Measurements from ENCODE around the gene ABHD14A.

Gene ABHD14A

GRCh38 chr3:51958603-51959521 is 16.0 kb upstream of the ABHD14A start:
- no peak for DNase-seq

DNA sequence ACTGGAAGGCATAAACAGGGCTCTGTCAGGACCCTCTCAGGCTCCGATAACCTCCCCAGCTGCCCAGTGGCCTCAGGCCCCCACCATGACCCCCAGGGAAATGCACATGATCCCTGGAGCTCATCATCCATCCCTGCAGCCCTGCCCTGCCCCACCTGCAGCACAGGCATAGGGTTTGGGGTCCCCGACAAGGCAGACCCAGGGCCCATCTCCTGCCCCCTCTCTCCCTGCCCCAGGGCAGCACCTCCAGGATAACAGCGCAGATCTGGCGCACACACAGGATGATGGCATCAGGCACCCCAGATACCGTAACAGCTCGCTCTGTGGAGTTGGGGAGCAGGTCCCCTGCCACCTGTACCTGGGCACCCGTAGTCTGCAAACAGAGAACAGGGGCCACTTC is 15.2 kb upstream of the ABHD14A start:
- DNase-seq: no peak

- DNase-seq: no peak
Observed at GRCh38 chr3:51960386-51960785, 14.5 kb upstream of the ABHD14A start.

- no peak for DNase-seq
Observed at GRCh38 chr3:51961011-51961410, 13.9 kb upstream of the ABHD14A start.

DNA sequence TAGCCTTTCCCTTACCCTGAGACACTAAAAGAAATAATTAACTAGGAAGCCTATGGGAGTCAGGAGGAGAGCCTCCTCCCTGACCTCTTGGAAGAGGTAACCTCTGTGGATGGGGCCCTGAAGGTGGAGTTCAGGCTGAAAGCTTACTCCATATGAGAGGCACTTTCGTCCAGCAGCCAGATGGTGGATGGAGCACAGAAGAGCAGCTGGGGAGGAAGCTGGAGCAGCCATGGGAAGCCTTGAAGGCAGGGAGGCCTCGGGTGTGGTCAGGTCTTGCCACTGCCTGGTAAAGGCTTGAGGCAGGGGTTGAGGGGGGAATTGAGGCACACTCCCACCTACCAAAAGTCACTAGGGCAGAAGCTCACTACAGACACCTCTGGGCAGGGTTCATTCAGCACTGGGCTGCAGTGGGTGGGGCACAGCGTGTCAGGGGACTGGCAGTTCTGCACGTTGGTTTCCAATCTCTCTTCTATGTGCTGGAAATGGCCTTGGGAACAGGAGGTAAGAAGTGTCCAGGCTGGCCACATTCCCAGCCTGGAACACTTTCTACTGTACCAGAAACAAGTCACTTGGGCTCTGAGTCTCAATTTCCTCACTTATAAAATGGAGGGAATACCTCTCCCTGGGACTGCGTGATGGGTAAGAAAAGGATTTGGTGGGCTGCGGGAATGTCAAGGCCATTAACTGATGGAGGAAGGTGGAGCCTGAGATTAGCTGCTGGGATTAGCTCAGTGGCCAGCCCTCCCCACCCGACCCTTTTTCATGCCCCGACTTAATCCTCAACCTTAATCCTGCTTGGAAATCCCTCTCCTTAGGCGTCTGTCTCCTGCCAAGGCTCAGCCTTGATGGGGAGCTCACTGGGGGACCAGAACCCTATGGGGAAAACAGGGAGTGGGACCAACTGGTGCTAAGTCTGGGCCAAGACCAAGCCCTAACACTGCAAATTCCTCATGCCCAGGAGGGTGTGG is 13.0 kb upstream of the ABHD14A start:
- DNase-seq: no peak

GRCh38 chr3:51962854-51963530 is 11.9 kb upstream of the ABHD14A start:
- DNase-seq: no peak

- DNase-seq: no peak
Observed at GRCh38 chr3:51963951-51964451, 10.9 kb upstream of the ABHD14A start.

GRCh38 chr3:51964521-51964920 is 10.3 kb upstream of the ABHD14A start:
- DNase-seq: no peak

DNA sequence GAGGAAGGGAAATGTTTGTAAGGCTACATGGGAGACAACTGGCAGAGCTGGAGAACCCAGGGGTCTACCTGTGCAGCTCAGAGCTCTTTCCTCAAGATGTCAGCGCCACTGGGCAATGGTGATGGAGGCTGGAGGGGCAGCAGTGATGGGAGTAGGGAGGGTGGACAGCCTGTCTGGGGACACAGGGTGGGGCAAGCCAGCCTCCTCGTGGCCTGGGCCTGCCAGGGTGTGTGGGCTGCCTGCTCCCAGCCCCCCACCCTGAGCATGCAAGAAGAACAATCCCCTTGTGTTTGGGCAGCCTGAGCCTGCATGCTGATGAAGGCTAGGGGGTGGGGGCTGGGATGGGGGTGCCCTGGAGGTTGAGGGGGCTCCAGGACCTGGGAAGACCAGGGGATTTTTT is 8.8 kb upstream of the ABHD14A start:
- DNase-seq: no peak

DNA sequence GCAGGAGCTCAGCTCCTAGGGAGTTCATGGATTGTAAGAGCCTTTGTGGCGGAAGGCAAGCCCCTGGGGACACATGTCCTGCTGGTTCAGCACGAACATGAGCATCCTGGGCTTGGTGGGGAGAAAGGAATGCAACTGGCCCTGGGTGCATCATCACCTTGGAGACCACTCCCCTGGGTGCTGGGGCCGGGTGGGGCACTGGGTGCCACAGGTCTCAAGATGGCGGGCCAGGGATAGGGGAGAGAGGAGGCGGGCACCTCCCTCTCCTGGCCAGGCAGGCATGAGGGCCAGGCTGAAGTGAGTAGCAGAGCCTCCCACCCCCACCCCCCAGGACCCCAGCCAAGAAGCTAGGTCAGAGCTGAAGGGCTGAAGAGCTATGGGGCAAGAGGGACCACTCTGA is 8.4 kb upstream of the ABHD14A start:
- no peak for DNase-seq

GRCh38 chr3:51966922-51967383 is 7.9 kb upstream of the ABHD14A start:
- DNase-seq: no peak

DNA sequence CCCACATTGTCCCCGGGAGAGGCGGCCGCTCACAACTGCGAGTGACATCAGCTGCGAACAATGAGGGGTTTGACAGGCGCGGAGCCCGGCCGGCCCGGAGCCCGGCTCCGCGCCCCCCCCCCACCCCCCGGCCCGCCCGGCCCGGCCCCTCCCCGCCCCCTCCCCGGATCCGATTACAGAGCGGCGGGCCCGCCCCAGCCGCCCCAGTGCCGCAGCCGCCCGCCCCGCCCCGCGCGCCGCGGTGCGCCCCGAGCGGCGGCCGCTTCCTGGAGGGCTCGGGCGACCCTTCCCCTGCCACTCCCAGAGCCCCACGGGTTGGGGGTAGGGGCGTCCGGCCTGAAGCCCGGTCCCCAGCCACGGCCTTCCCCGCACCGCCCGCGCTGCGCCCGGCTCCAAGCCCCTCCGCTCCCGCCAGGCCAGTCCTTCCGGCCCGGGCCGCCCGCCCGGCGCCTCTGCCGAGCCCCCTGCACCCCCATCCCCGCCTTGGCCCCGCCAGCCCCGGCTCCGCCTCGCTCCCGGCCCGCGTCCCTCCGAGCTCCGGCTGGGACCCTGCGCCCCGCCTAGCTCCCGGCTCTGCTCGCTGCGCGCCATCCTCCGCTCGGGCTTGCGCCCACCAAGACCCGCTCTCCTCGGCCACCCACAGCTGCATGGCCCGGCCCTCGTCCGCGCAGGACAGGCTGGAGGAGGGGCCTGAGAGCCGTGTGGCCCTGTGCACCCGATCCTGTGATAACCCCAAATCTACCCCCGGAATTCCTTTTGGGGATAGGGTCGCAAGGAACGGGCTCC is 7.3 kb upstream of the ABHD14A start, which contains the start of gene PCBP4:
PCBP4 (minus strand) TSS at position 71 of the 786 bp plus-strand sequence. CDS start 6,214 bp downstream, outside the sequence.
- peak; percentile 67 for DNase-seq

- peak; percentile 31 for DNase-seq
Observed at GRCh38 chr3:51968170-51968775, 6.6 kb upstream of the ABHD14A start.

- no peak for DNase-seq
Observed at GRCh38 chr3:51968883-51969678, 5.8 kb upstream of the ABHD14A start.

- no peak for DNase-seq
Observed at GRCh38 chr3:51969841-51970240, 5.0 kb upstream of the ABHD14A start.

- DNase-seq: no peak
Observed at GRCh38 chr3:51970606-51971300, 4.1 kb upstream of the ABHD14A start.

DNA sequence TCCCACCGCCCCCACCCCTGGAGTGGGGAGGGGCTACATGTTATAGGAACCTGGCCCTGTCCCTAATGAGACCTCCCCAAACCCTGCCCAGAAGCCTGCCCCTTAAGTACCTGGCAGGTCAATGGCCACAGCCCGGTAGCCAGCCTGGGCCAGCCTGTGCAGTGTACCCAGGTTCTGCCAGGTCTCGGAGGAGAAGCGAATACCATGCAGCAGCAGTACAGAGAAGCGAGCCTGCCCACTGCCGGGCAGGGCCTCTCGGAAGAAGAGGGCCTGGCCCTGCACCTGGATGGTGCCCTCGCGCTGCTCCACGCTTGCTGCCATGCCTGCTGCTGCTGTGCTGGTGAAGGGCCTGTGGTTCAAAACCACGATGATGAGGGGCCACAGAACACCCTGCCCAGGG is 3.5 kb upstream of the ABHD14A start:
- DNase-seq: no peak

GRCh38 chr3:51974277-51974962 is 444 bp upstream of the ABHD14A start:
- DNase-seq: no peak

Measured in EL (cell line).